ENCODE results near the gene CTTNBP2NL. TPM values are rescaled to one million over a fixed set of nuclear protein-coding genes. Genes with fewer than 3 reads are reported as not detected.

Gene CTTNBP2NL
- total RNA-seq, 1 experiment from 2014 or later, result 38.8 TPM

DNA sequence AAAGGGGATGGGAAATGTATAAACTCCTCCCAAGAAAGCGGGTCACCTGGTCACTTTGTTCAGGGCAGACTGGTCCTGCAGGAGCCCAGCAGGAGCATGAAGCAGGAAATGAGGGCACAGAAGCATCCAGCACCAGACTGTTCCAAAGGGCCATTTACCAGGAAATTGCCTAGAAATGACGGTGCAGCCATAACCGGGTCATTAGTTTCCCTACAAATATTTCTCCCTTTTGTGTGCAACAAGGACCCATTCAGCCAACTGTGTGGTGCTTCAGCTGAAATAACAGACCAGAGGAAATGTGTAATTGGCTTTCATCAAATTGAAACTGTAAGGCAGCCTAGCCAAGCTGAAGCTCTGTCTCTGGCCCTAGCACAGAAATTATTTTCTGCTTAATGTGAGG is 7.6 kb upstream of the CTTNBP2NL start:
- Mint-ChIP-seq H3K4me1 (peaks cover 16 to 21% of the 10 kb centered on the region in 2 experiments), H3K27me3 (ENCODE audit: low read depth) (peaks cover 7% of the 10 kb centered on the region), H3K9me3 (no peaks in the 10 kb centered on the region), H3K27ac (peak overlapping the region in 2 of 3 experiments; percentile 22 to 71; a peak in 2 of 7 replicates), H3K4me3 (no peak overlapping the region), H3K36me3 (ENCODE audit: insufficient read depth in 1 of 3, low read depth in 3 of 3) (no peaks in the 10 kb centered on the region)
- H3K4me1 ChIP-seq (ENCODE audit: insufficient read depth, low read length), result no peaks in the 10 kb centered on the region; the same call in 1 of the 2 replicates
- DNase-seq, result no peak
- no peak overlapping the region for H3T11ph ChIP-seq (ENCODE audit: low read length)
- H3K23me2 ChIP-seq (ENCODE audit: insufficient read length, low read depth, low read length, poor library complexity, severe bottlenecking), result no peaks in the 10 kb centered on the region
- no peak overlapping the region for H4K5ac ChIP-seq (ENCODE audit: insufficient read length, low read depth, low read length)
- no peak overlapping the region for H2BK20ac ChIP-seq (ENCODE audit: low read depth, low read length, poor library complexity, severe bottlenecking)
- H2AFZ ChIP-seq (ENCODE audit: low read length), result no peak overlapping the region
- no CpG with 5 or more reads among the region's 3 CpGs for WGBS (ENCODE audit: extremely low coverage, insufficient read length, low lambda C conversion rate)
- H3K79me1 ChIP-seq (ENCODE audit: insufficient read depth, low read depth, low read length, poor library complexity, severe bottlenecking), result no peaks in the 10 kb centered on the region
- H4K8ac ChIP-seq (replicated peaks; ENCODE audit: insufficient read length, low read depth, low read length), result no peak overlapping the region
- no peak overlapping the region for H3K23ac ChIP-seq (ENCODE audit: insufficient read length, low read depth, low read length)
- H3K27ac ChIP-seq (ENCODE audit: insufficient read length, low read depth, low read length), result no peak overlapping the region
- H3K79me2 ChIP-seq (ENCODE audit: insufficient read depth, low read length), result no peaks in the 10 kb centered on the region
- H2AK5ac ChIP-seq (ENCODE audit: insufficient read length, low read length), result no peak overlapping the region
- H3K9me3 ChIP-seq (ENCODE audit: control insufficient read depth, low read depth, low read length), result no peaks in the 10 kb centered on the region
- TF ChIP-seq, protein P1, sequence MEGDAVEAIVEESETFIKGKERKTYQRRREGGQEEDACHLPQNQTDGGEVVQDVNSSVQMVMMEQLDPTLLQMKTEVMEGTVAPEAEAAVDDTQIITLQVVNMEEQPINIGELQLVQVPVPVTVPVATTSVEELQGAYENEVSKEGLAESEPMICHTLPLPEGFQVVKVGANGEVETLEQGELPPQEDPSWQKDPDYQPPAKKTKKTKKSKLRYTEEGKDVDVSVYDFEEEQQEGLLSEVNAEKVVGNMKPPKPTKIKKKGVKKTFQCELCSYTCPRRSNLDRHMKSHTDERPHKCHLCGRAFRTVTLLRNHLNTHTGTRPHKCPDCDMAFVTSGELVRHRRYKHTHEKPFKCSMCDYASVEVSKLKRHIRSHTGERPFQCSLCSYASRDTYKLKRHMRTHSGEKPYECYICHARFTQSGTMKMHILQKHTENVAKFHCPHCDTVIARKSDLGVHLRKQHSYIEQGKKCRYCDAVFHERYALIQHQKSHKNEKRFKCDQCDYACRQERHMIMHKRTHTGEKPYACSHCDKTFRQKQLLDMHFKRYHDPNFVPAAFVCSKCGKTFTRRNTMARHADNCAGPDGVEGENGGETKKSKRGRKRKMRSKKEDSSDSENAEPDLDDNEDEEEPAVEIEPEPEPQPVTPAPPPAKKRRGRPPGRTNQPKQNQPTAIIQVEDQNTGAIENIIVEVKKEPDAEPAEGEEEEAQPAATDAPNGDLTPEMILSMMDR (conservative IDR thresholded peaks at IDR 0.05), result no peak
- H3K4ac ChIP-seq (ENCODE audit: low read depth, low read length), result no peak overlapping the region
- no peak overlapping the region for H2BK5ac ChIP-seq (ENCODE audit: insufficient read length, low read length)
- no peak overlapping the region for H3K56ac ChIP-seq (ENCODE audit: insufficient read length, low read depth, low read length)
- H3K27me3 ChIP-seq (ENCODE audit: insufficient read depth, low read length), result no peaks in the 10 kb centered on the region
- no peak overlapping the region for H3K9ac ChIP-seq (ENCODE audit: extremely low read depth, insufficient read length, low read length)
- no peaks in the 10 kb centered on the region for H4K20me1 ChIP-seq (ENCODE audit: control insufficient read depth, insufficient read depth, insufficient read length)
- H2BK12ac ChIP-seq (ENCODE audit: insufficient read length, low read depth, low read length), result no peak overlapping the region
- H2BK15ac ChIP-seq (ENCODE audit: low read depth, low read length), result no peak overlapping the region
- no peak overlapping the region for H3K4me2 ChIP-seq (ENCODE audit: insufficient read depth, insufficient read length, low read length)
- no peak overlapping the region for H4K91ac ChIP-seq (ENCODE audit: insufficient read length, low read depth, low read length)
- no peak overlapping the region for H2BK120ac ChIP-seq (ENCODE audit: low read depth, low read length, poor library complexity, severe bottlenecking)
- H3K14ac ChIP-seq (ENCODE audit: insufficient read depth, low read length), result no peak overlapping the region
- H3K18ac ChIP-seq (ENCODE audit: insufficient read length, low read depth, low read length), result no peak overlapping the region
